Vagina (tissue), 2 donors: ENCODE data around the gene BRPF3. TPM values are rescaled to one million over a fixed set of nuclear protein-coding genes. Genes with fewer than 3 reads are reported as not detected.

Experiments
- DNase-seq, 2 donors: peaks; one replicate each; pipeline ENCODE4 v3.0.0-alpha.2; 2017; ENCODE audit errors: extremely low spot score in 2 of 2
- H3K27ac ChIP-seq: fragments of 200-600 bp; sonication (generic); one replicate; pipeline ENCODE4 v1.5.1; 2019
- H3K27me3 ChIP-seq: fragments of 200-600 bp; sonication (generic); one replicate; pipeline ENCODE4 v1.5.1; 2019
- H3K36me3 ChIP-seq, 2 donors: fragments of 200-600 bp; sonication (generic); one replicate each; pipeline ENCODE4 v1.5.1; 2017 to 2019
- H3K4me1 ChIP-seq: fragments of 200-600 bp; sonication (generic); one replicate; pipeline ENCODE4 v1.5.1; 2019
- H3K4me3 ChIP-seq, 2 donors: fragments of 200-600 bp; sonication (generic); 1 replicate in 1 of 2; 2 replicates in 1 of 2; pipeline ENCODE4 v1.5.1; 2016 to 2019
- H3K9me3 ChIP-seq: fragments of 200-600 bp; sonication (generic); one replicate; pipeline ENCODE4 v1.5.1; 2019
- CTCF ChIP-seq, 3 experiments: fragments of 450-650 bp in 2 of 3; fragments of 200-600 bp in 1 of 3; sonication (generic) in 1 of 3; IDR thresholded peaks; one replicate each; pipeline ENCODE4 v1.5.1; 2017 to 2019; ENCODE audit warnings: antibody characterized with exemption in 3 of 3, mild to moderate bottlenecking in 2 of 3, moderate library complexity in 2 of 3
- POLR2A ChIP-seq, 2 donors: fragments of 450-650 bp; IDR thresholded peaks; one replicate each; pipeline ENCODE4 v1.6.1; 2017; ENCODE audit warnings: antibody characterized with exemption in 2 of 2, mild to moderate bottlenecking in 2 of 2, moderate library complexity in 2 of 2
- POLR2AphosphoS5 ChIP-seq, 2 donors: sonication (generic); formaldehyde crosslinking; IDR thresholded peaks; one replicate each; pipeline ENCODE4 v1.9.0; 2017; ENCODE audit warnings: antibody characterized with exemption in 2 of 2, mild to moderate bottlenecking in 2 of 2, low read depth in 1 of 2; ENCODE audit not compliant: insufficient read depth in 1 of 2
- intact Hi-C: fragments of 100-400 bp; cut with DNase I; formaldehyde crosslinking; loops from one replicate; pipeline ENCODE4 v1.15.1; 2023
- total RNA-seq: library from RNA; depleted of rRNA; stranded (reverse); fragments of >200 nt; gene quantifications from one replicate; pipeline ENCODE4 v1.2.3, GENCODE V29; 2016

The BRPF3 gene
- total RNA-seq, 1 donor from 2014 or later = 18.7 TPM

GRCh38 chr6:36269834-36270705 lies 73.5 kb downstream of the BRPF3 start, which contains the start of gene PNPLA1:
PNPLA1 (plus strand) TSS chr6:36270060; CDS start chr6:36270460, 400 bp downstream.
- no peaks in the 10 kb centered on the region for H3K27me3 ChIP-seq
- peaks cover 14% of the 10 kb centered on the region for H3K4me1 ChIP-seq
- H3K4me3 ChIP-seq = no peak within 1 kb of the TSS
- H3K27ac ChIP-seq = no peak within 1 kb of the TSS
- no peak for TF ChIP-seq CTCF (IDR thresholded peaks at IDR 0.05)
- TF ChIP-seq POLR2AphosphoS5 (IDR thresholded peaks at IDR 0.05; ENCODE audit: insufficient read depth in 1 of 2, low read depth in 1 of 2) = no peak
- no peak for TF ChIP-seq POLR2A (IDR thresholded peaks at IDR 0.05)
- intact Hi-C loops = no loop called here
- peaks cover 6% of the 10 kb centered on the region for H3K9me3 ChIP-seq
- H3K36me3 ChIP-seq = no peaks in the 10 kb centered on the region
- no peak for DNase-seq

- H3K27me3 ChIP-seq = no peaks in the 10 kb centered on the region
- H3K4me3 ChIP-seq = no peak overlapping the region
- intact Hi-C loops = no loop called here
- peaks cover 14% of the 10 kb centered on the region for H3K4me1 ChIP-seq
- no peak for TF ChIP-seq POLR2AphosphoS5 (IDR thresholded peaks at IDR 0.05; ENCODE audit: insufficient read depth in 1 of 2, low read depth in 1 of 2)
- TF ChIP-seq CTCF (IDR thresholded peaks at IDR 0.05) = no peak
- TF ChIP-seq POLR2A (IDR thresholded peaks at IDR 0.05) = no peak
- H3K9me3 ChIP-seq = no peaks in the 10 kb centered on the region
- no peak for DNase-seq
- no peak overlapping the region for H3K27ac ChIP-seq
- no peaks in the 10 kb centered on the region for H3K36me3 ChIP-seq
Observed at GRCh38 chr6:36272234-36272633, 75.7 kb downstream of the BRPF3 start.

- H3K4me3 ChIP-seq = no peak overlapping the region
- no peaks in the 10 kb centered on the region for H3K36me3 ChIP-seq
- no peaks in the 10 kb centered on the region for H3K27me3 ChIP-seq
- intact Hi-C loops = no loop called here
- no peak overlapping the region for H3K27ac ChIP-seq
- no peaks in the 10 kb centered on the region for H3K9me3 ChIP-seq
- TF ChIP-seq CTCF (IDR thresholded peaks at IDR 0.05) (no peak), POLR2A (IDR thresholded peaks at IDR 0.05) (no peak), POLR2AphosphoS5 (IDR thresholded peaks at IDR 0.05; ENCODE audit: insufficient read depth in 1 of 2, low read depth in 1 of 2) (no peak)
- no peak for DNase-seq
- H3K4me1 ChIP-seq = peaks cover 12% of the 10 kb centered on the region
Observed at GRCh38 chr6:36273067-36273466, 76.5 kb downstream of the BRPF3 start.

- Histone ChIP-seq H3K36me3 (no peaks in the 10 kb centered on the region), H3K4me3 (no peak overlapping the region), H3K4me1 (peaks cover 3% of the 10 kb centered on the region), H3K9me3 (no peaks in the 10 kb centered on the region), H3K27ac (no peak overlapping the region), H3K27me3 (no peaks in the 10 kb centered on the region)
- intact Hi-C loops = no loop called here
- no peak for TF ChIP-seq POLR2A (IDR thresholded peaks at IDR 0.05)
- no peak for TF ChIP-seq CTCF (IDR thresholded peaks at IDR 0.05)
- TF ChIP-seq POLR2AphosphoS5 (IDR thresholded peaks at IDR 0.05; ENCODE audit: insufficient read depth in 1 of 2, low read depth in 1 of 2) = no peak
- DNase-seq = no peak
Observed at GRCh38 chr6:36273802-36274514, 77.4 kb downstream of the BRPF3 start.
